ENCODE results near the gene ENDOG.
A peak's percentile ranks its signal among the peaks of the same experiment; 100 is the strongest.
"Not testable (repeated sequence)": the region's sequence is repeated elsewhere in the genome, so short reads cannot be mapped to it uniquely, and the experiment has no call there.

Gene ENDOG

DNA sequence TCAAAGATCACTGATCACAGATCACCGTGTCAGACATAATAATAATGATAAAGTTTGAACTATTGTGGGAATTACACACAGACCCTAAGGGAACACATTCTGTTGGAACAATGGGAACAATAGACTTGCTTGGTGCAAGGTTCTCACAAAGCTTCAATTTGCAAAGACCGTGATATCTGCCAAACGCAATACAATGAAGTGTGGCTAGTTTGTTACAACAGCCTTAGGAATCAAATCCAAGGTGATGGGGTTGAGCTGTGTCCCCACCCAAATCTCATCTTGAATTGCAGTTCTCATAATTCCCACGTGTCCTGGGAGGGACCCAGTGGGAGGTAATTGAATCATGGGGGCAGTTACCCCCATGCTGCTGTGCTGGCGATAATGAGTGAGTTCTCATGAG lies 42.6 kb downstream of the ENDOG start:
- no peak for TF ChIP-seq Cebpa-rat (IDR thresholded peaks at IDR 0.05)
- Histone ChIP-seq H3K36me3 (0 out of 2 replicates have a peak, but pooled peaks cover 5% of the 10 kb centered on the region), H3K9me3 (no peaks in the 10 kb centered on the region), H4K20me1 (no peaks in the 10 kb centered on the region), H3K4me1 (peaks cover 4% of the 10 kb centered on the region; the same call in 1 of the 2 replicates), H3K4me3 (no peak overlapping the region), H3K9ac (no peak overlapping the region), H3K27me3 (no peaks in the 10 kb centered on the region), H3K27ac (no peak overlapping the region), H3K4me2 (no peak overlapping the region)

DNA sequence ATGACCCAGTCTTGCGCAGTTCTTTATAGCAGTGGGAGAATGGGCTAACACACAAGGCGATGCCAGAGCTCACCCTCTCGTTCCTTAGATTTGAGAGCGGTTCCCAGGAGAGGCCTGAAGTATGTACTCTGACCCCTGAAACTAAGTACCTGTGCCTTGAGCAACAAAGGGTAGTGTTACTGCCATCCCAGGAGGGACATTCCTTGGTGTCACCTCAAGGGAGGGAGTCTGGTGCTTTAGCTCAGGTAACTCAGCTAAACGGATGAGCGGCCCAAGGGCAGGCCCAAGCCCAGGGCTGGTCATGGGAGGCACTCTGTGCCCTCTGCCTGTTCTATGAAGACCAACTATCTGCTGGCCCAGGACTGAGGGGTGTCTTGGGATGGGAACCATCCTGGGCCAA lies 43.2 kb downstream of the ENDOG start:
- Histone ChIP-seq H4K20me1 (no peaks in the 10 kb centered on the region), H3K9ac (no peak overlapping the region), H3K4me3 (no peak overlapping the region), H3K9me3 (no peaks in the 10 kb centered on the region), H3K27me3 (no peaks in the 10 kb centered on the region), H3K4me1 (peaks cover 4% of the 10 kb centered on the region; the same call in 1 of the 2 replicates), H3K4me2 (no peak overlapping the region), H3K36me3 (0 out of 2 replicates have a peak, but pooled peaks cover 5% of the 10 kb centered on the region), H3K27ac (no peak overlapping the region)
- no peak for TF ChIP-seq Cebpa-rat (IDR thresholded peaks at IDR 0.05)

DNA sequence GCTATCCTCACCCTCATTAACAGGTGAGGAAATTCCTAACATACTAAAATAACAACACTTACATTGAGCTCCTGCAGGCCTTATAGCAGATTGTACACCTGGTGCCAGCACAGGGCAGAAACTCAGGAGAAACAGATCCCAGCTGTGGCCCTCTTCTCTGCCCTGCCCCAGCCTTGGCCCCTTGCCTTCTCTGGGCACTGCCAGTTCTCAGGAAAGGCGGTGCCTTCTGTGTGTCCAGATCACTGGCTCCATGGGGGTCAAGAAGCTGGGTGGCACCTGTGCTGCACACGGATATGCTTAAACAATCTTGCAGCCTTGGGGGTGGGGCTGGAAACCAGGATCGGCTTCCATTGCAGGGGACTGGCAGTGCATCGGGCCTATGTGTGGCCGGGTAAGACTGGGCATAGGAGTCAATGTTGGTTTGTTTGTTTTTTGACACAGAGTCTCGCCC lies 44.1 kb downstream of the ENDOG start:
- Histone ChIP-seq H3K4me2 (no peak overlapping the region), H3K9ac (no peak overlapping the region), H3K4me1 (peaks cover 9% of the 10 kb centered on the region; the same call in 1 of the 2 replicates), H3K27ac (no peak overlapping the region), H3K36me3 (0 out of 2 replicates have a peak, but pooled peaks cover 5% of the 10 kb centered on the region), H3K4me3 (no peak overlapping the region), H3K27me3 (no peaks in the 10 kb centered on the region), H3K9me3 (no peaks in the 10 kb centered on the region), H4K20me1 (no peaks in the 10 kb centered on the region)
- TF ChIP-seq Cebpa-rat (IDR thresholded peaks at IDR 0.05) = no peak

DNA sequence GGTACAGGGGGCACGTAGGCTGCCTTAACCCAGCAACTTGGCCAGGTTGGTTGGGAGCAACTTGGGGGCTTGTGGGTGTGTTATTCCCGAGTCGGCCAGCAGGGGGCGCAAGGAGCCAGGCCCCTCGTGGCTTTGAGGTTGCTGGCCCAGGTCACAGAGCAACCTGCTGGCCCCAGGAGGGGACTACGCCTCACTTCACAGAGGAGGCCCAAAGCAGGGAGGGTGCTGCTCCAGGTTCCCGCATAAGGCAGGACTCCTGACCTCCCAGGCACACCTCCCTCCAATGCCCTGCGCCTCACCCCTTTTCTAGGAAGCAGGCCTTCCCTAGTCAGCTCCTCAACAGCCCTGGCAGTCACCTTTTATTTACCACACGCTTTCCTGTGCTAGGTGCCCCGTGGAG lies 45.3 kb downstream of the ENDOG start:
- Histone ChIP-seq H3K36me3 (0 out of 2 replicates have a peak, but pooled peaks cover 5% of the 10 kb centered on the region), H3K9ac (no peak overlapping the region), H4K20me1 (no peaks in the 10 kb centered on the region), H3K27ac (no peak overlapping the region), H3K4me2 (peak overlapping the region; percentile 36; the same call in 1 of the 2 replicates), H3K4me3 (no peak overlapping the region), H3K9me3 (no peaks in the 10 kb centered on the region), H3K27me3 (no peaks in the 10 kb centered on the region), H3K4me1 (peaks cover 16% of the 10 kb centered on the region)
- no peak for TF ChIP-seq Cebpa-rat (IDR thresholded peaks at IDR 0.05)

DNA sequence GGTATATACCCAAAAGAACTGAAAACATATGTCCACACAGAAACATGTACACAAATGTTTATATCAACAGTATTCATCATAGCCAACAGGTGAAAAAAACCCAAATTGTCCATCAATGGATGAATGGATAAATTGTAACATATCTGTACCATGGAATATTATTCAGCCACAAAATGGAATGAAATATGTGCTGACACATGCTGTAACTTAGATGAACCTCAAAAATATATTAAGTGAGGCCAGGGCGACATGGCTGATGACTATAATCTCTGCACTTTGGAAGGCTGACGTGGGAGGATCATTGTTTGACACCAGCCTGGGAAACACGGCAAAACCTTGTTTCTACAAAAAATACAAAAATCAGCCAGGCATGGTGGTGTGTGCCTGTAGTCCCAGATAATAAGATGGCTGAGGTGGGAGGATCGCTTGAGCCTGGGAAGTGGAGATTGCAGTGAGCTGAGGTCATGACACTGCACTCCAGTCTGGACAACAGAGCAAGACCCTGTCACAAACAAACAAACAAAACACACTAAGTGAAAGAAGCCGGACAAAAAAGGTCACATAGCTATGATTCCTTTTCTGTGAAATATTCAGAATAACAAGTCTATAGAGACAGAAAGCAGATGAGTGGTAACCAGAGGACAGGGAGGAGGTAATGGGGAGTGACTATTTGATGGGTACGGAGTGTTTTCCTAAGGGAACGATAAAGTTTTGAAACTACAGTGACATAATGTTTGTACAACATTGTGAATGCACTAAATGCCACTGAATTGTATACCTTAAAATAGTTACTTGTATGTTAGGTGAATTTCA lies 52.0 kb downstream of the ENDOG start:
- Histone ChIP-seq H3K9me3 (no peaks in the 10 kb centered on the region), H3K9ac (no peak overlapping the region), H3K4me1 (peaks cover 23% of the 10 kb centered on the region), H3K36me3 (peaks cover 15% of the 10 kb centered on the region), H3K27me3 (no peaks in the 10 kb centered on the region), H4K20me1 (no peaks in the 10 kb centered on the region), H3K4me2 (no peak overlapping the region), H3K27ac (no peak overlapping the region), H3K4me3 (no peak overlapping the region)
- TF ChIP-seq Cebpa-rat (IDR thresholded peaks at IDR 0.05) = no peak

DNA sequence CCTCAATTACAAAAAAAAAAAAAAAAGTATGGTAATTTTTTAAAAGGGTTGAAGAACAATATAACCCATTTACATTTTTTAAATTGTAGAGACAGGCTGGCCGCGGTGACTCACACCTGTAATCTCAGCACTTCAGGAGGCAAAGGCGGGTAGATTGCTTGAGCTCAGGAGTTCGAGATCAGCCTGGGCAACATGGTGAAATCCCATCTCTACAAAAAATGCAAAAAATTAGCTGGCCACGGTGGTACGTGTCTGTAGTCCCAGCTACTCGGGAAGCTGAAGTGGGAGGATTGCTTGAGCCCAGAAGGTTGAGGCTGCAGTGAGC lies 52.6 kb downstream of the ENDOG start:
- peaks cover 23% of the 10 kb centered on the region for H3K4me1 ChIP-seq
- H3K9ac ChIP-seq, H3K4me2 ChIP-seq: not testable (repeated sequence)

More for the DNA sequence above, 52.6 kb downstream of the ENDOG start:
- H3K9me3 ChIP-seq, H3K27me3 ChIP-seq, H3K27ac ChIP-seq, H4K20me1 ChIP-seq, H3K4me3 ChIP-seq: not testable (repeated sequence)
- H3K36me3 ChIP-seq = peaks cover 15% of the 10 kb centered on the region

Data from BLaER1 (cell line).